Measurements from ENCODE around the gene AARSD1.
"Not testable (repeated sequence)": the region's sequence is repeated elsewhere in the genome, so short reads cannot be mapped to it uniquely, and the experiment has no call there.

The AARSD1 gene, protein sequence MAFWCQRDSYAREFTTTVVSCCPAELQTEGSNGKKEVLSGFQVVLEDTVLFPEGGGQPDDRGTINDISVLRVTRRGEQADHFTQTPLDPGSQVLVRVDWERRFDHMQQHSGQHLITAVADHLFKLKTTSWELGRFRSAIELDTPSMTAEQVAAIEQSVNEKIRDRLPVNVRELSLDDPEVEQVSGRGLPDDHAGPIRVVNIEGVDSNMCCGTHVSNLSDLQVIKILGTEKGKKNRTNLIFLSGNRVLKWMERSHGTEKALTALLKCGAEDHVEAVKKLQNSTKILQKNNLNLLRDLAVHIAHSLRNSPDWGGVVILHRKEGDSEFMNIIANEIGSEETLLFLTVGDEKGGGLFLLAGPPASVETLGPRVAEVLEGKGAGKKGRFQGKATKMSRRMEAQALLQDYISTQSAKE

GRCh38 chr17:42964161-42964932, at the start of gene AARSD1:
AARSD1 (minus strand) TSS chr17:42964454; CDS start chr17:42964440, 14 bp downstream.
- DNase-seq (ENCODE audit: low spot score): peak; percentile 94

- no peak for DNase-seq (ENCODE audit: low spot score)
These were observed 49.0 kb upstream of the AARSD1 start for GRCh38 chr17:43013296-43013695.

DNA sequence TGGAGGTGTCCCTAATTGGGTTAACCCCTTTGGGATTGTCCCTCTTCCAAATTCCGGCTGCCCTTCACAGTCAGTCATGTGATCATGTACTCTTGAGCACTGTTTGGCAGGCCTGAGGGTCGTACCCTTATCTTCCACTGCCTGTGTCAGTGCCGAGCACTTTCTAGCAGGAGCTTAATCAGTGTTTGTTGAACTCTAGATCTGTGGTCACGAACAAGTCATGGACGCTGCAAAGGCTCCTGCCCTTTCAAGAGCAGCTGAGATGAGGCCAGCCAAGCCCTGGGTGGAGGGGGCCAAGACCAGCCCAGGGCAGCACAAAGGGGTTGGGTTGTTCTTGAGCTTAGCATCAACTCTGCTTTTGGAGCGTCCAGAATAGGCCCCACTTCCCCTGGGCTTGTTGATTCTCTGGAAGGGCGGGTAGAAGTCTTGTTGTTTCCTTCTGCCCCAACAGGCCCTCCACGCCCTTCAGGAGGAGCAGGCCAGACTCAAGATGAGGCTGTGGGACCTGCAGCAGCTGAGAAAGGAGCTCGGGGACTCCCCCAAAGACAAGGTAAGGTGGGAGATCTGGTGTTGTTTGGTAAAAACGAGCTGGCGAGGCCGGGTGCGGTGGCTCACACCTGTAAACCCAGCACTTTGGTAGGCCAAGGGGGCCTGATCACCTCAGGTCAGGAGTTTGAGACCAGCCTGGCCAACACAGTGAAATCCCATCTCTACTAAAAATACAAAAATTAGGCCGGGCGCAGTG, 47.6 kb upstream of the AARSD1 start:
- DNase-seq (ENCODE audit: low spot score): no peak

DNA sequence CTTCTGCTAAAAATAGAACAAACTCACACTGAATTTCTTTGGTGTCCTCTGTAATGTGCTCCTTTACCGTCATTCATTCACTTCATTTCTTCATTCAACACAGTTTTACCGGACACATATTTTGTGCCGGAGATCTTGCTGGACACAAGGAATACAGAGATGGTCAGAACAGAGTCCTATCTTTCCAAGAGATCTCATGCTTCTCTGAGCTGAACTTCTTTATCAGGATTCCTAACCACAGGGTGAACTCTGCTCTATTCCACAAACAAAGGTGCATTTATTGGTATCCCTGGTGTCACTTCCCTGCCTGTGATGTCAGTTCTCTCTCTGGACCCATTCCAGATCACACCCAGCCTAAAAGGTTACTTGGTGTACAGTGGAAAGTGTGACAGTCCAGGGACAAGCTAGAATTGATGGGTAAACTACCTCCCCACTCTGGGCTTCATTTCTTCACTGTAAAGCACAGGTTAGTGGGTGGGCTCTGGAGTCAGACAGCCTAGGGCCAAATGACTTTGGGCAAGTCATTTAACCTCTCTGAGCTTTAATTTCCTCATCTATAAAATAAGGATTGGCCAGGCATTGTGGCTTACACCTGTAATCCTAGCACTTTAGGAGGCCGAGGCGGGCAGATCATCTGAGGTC, 46.5 kb upstream of the AARSD1 start:
- DNase-seq (ENCODE audit: low spot score): peak; percentile 87

DNA sequence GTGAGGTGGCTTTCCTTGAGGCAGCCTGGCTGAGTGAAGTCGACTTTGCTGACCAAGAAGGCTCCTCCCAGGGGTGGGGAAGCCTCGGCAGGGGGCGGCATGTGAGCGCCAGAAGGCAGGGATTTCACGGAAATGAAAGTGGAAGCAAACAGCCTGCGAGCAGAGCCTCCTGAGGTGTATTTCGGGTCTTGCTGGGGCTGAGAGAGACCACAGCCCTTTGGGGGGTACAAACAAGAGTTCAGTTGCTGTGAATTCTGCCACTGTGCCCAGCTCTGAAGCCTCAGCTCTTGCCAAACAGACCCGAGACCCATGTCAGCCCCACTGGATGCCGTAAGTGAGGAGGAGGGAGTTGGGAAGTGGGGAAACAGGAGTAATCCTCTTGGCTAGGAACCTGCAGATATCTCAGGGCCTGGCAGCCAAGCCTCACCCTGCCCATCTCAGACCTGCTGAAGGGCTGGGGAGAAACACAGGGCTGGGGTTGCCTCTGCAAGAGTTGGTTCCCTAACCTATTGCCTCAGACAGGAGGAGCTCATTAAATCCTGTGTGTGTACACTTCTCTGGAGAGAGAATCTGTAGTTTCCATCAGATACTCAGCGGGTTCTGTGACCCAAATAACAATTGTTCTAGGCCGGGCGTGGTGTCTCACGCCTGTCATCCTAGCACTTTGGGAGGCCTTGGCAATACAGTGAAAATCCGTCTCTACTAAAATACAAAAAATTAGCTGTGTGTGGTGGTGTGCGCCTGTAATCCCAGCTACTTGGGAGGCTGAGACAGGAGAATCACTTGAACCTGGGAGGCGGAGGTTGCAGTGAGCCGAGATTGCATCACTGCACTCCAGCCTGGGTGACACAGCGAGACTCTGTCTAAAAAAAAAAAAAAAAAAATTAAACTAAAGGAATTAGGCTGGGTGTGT, 42.6 kb upstream of the AARSD1 start, which contains the start of gene IFI35:
IFI35 (plus strand) TSS at position 146 of the 913 bp plus-strand sequence; CDS start at position 310, 164 bp downstream.
- DNase-seq (ENCODE audit: low spot score): peak; percentile 85

DNA sequence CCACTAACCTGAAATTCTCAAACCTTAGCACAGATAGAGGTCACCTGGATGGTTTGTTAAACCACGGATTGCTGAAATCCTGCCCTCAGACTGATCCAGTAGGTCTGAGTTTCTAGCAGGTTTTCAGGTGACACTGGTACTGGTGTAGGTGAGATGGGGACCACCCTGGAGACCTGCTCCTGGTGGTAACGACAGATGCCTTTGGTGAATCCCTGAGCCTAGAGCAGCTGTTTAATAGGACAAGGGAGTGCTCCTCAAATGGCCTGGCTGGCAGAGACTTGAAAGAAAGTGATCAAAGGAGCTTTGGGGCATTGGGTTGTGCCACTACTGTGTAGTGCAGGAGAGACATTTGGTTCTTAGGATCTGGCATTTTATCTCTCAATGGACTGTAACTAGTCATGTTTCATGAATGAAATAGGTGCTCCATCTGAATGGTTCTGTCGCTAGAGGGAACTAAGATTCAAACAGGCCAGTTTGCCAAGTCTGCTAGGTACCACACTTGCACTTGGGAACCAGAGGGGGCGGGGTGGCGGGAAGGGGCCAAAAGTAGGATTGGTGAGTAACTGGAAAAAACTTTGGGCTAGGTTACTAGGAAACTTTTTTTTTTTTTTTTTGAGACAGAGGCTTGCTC, 39.4 kb upstream of the AARSD1 start:
- peak; percentile 27 for DNase-seq (ENCODE audit: low spot score)

GRCh38 chr17:43000894-43001293, 36.6 kb upstream of the AARSD1 start:
- not testable (repeated sequence) for DNase-seq (ENCODE audit: low spot score)

DNA sequence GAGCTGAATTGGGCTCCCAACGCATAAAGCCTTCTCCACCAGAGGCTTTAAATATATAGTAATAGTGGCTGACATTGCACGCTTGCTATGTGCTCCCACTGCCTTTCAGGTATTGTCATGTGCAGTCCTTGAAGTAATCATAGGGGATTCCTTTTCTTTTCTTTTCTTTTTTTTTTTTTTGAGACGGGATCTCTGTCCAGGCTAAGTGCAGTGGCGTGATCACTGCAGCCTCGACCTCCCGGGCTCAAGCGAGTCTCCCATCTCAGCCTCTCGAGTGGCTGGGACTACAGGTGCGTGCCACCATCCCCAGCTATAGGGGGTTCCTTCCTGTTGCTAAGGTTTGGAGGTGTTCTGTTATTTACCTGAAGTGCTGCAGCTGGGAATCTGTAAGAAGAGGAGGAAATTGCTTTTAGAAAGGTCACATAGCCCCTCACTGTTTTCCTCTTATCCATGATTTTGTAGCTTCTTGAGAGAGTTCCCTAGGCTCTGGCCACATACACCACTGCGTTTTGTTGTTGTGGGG, 34.8 kb upstream of the AARSD1 start:
- no peak for DNase-seq (ENCODE audit: low spot score)

DNA sequence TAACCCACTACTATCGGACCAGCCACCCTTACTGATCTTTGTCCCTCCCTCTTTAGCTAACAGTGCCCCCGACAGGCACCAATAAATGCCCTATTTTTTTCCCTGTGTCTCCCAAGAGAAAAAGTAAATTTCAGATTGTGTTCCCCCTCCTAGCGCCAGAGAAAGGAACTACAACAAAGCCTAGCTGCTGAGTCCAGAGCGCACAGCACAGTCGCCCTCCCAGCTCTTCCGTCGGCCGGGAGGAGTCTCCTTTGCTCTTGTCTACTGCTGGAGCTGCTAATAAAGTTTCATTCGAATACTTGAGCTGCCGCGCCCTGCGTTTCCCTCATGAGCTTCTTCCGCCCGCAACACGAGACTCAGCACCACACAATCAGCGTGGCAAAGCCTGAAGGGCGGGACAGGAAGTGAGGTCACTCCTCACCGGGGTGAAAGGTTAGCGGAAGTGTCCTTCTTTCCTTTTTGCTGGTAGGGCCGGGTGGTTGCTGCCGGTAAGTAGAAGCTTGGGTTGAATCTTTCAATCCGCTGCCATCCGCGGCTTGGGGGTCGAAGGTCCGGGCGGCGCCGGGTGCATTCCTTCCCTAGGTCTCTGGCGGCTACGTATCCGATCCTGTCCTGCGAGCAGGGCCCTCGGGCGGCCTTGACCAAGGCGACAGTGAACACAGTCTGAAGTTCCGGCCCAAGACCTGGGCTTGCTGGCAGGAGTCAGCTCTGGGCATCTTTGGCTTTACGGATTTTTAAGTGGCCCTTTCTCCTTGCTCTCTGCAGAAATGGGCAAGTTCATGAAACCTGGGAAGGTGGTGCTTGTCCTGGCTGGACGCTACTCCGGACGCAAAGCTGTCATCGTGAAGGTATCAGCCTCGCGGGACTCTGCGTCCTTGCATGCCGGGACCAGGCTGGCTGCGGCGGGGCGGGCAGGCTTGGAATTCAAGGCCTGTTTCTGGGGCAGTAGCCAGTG, 34.0 kb upstream of the AARSD1 start, which contains the start of gene RPL27:
RPL27 (plus strand) TSS at position 436 of the 955 bp plus-strand sequence; CDS start at position 768, 332 bp downstream.
- DNase-seq (ENCODE audit: low spot score): peak; percentile 99

- DNase-seq (ENCODE audit: low spot score): no peak
These were observed 33.2 kb upstream of the AARSD1 start for GRCh38 chr17:42997390-42997983.

DNA sequence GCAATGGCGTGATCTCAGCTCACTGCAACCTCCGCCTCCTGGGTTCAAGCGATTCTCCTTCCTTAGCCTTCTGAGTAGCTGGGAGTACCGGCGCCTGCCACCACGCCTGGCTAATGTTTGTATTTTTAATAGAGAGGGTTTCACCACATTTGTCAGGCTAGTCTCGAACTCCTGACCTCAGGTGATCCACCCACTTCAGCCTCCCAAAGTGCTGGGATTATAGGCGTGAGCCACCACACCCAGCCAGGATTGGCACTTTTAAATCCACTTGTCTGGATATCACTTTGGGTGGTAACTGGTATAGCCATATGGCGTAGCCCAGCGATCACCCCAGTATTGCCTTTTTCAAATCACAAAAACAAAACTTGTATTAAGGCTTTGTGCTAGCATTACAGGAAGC, 29.7 kb upstream of the AARSD1 start:
- not testable (repeated sequence) for DNase-seq (ENCODE audit: low spot score)

- DNase-seq (ENCODE audit: low spot score): no peak
These were observed 28.6 kb upstream of the AARSD1 start for GRCh38 chr17:42992872-42993271.

DNA sequence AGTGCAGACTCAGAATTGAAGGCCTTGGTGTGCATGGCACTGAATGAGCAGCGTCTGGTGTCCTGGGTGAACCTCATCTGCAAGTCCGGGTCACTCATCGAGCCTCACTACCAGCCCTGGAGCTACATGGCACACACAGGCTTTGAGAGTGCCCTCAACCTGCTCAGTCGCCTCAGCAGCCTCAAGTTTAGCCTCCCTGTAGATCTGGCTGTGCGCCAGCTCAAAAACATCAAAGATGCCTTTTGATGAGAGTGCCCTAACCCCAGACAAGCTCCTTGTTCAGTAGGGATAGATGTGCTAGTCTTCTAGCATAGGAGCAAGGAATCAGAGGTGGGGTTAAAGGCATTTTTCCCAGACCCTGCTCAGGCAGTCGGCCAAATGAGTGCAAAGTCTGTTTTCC, 27.2 kb upstream of the AARSD1 start:
- no peak for DNase-seq (ENCODE audit: low spot score)

GRCh38 chr17:42989726-42990652, 25.7 kb upstream of the AARSD1 start:
- DNase-seq (ENCODE audit: low spot score): no peak

DNA sequence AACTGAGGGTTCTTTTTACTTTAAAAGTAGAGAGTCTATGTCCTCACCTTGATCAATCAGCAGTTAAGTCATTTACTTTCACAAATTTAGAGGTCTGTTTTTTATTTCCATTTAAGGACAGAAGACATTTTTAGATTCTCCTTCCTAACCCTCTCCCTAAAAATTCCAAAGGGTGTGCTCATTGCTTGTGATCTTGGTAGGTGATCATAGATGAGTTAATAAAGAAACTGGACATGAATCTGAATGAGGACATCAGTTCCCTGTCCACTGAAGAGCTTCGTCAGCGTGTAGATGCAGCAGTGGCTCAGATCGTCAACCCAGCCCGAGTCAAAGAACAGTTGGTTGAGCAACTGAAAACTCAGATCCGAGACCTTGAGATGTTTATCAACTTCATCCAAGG, 24.9 kb upstream of the AARSD1 start:
- no peak for DNase-seq (ENCODE audit: low spot score)

DNA sequence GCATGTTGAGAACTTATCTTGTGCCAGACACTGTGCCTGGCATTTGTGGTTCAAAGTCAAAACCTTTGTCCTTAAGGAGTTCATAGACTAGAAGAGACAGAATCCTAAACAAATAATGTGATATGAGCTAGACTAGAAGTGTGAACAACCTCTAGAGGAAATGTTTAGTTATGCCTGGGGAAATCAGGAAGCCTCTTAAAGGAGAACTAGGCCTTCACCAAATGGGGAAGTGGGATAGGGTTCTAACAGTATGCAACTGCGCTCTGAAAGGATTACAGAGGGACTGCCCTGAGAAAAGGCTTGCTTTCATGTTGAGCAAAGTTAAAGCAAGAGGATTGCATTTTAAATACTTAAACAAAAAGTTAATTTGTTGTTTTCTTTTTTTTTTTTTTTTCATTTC, 21.0 kb upstream of the AARSD1 start:
- DNase-seq (ENCODE audit: low spot score): no peak

GRCh38 chr17:42982266-42982665, 18.0 kb upstream of the AARSD1 start:
- DNase-seq (ENCODE audit: low spot score): no peak

Data from LoVo (cell line).